Anterior cingulate cortex (tissue), 58 donors: ENCODE measurements around the gene NUP93.
A peak's percentile ranks its signal among the peaks of the same experiment; 100 is the strongest.

Source experiments
- DNase-seq, 58 donors: peaks; one replicate each; lab custom pipeline; 2025; lab: John Stamatoyannopoulos, UW

NUP93 gene

DNA sequence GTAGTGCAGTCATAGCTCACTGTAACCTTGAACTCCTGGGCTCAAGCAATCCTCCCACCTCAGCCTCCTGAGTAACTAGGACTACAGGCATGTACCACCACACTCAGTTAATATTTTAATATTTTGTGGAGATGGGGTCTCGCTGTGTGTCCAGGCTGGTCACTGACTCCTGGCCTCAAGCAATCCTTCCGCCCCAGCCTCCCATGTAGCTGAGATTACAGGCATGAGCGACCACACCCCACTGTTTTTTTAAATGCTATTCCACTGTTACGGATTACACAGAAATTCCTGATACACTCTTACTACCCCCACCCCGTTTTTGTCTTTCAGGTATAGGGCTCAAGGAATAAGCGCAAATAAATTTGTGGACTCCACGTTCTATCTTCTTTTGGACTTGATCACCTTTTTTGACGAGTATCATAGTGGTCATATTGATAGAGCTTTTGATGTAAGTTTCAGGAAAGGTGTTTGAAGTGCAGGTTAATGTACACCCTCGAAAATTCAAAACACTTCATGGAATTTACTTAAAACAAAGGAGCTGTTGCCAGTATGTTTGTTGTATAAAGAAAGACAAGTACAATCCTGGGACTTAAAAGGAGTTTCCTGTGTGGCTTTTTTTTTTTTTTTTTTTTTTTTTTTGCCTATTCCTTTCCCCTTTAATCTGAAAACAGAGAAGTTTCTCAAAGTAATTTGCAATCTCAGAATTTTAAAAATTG, 108.9 kb downstream of the NUP93 start:
- no peak for DNase-seq

DNA sequence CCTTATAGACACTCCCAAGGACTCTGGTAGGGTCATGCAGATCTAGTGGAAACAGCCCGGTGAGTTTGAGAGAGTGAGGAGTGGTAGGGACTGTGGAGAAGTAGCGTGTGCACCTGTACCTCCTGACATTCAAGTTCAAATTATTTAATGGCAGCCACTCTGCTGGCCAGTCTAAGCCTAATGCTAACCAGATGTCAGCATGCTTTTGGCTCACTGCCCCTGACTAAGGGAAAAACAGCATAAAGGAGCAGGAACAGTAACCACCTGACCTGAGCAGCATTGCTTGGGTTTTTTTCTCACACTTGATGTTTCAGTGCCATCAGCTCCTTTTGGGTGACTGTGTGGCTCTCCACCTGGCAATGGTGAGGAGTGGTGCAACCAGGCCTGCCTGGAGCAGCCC, 111.3 kb downstream of the NUP93 start:
- DNase-seq, result no peak

DNA sequence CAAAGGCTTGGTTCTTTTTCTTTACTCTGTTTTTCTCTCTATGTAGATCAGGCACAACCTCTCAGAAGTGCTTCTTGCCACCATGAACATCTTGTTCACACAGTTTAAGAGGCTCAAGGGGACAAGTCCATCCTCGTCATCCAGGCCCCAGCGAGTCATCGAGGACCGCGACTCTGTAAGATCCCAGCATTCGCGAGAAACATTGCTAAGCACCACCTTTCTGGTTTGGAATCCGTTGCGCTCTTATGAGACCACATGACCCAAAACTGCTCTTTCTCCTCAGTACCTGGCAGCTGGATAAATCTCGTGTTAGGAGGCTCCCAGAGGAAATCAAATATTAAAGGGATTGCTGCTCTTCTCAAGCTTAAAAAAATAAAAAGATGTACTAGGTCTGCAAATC, 111.7 kb downstream of the NUP93 start:
- no peak for DNase-seq

DNA sequence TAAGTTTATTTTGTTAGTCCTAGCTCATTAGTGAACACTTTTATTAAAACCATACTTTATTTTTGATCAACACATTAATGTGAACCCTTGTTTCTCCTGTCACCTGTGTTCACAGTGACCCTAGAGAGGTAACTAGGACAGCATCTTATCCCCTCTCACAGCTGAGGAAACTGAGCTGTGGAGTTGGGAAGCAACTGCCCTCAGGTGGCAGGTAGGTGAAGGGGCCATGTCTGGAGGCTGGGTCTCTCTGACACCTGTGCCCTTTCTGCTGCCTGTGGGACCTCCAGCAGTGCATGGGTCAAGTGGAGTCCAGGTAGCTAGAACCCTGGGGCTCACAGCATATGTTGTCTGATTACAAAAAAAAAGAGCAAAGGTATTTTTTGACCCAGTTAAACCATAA, 112.2 kb downstream of the NUP93 start:
- DNase-seq, result no peak

DNA sequence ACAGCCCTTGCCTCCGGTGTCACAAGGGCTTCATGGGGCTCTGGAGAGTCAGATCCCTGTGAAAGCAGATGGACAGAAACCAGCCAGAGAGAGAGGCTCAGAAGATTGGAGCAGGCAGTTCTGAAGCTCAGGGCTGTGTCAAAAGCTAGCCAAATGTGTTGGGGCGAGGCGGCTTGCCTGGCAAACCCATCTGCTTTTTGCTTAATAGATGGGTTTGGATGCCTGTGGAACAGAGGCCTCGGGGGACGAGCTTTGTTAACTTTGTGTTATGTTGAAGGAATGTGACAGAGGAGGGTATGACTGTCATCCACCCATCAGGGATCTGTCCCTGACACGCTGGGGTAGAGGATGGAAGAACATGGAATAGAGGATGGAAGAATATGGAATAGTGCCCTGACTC, 114.1 kb downstream of the NUP93 start:
- DNase-seq, result no peak

DNA sequence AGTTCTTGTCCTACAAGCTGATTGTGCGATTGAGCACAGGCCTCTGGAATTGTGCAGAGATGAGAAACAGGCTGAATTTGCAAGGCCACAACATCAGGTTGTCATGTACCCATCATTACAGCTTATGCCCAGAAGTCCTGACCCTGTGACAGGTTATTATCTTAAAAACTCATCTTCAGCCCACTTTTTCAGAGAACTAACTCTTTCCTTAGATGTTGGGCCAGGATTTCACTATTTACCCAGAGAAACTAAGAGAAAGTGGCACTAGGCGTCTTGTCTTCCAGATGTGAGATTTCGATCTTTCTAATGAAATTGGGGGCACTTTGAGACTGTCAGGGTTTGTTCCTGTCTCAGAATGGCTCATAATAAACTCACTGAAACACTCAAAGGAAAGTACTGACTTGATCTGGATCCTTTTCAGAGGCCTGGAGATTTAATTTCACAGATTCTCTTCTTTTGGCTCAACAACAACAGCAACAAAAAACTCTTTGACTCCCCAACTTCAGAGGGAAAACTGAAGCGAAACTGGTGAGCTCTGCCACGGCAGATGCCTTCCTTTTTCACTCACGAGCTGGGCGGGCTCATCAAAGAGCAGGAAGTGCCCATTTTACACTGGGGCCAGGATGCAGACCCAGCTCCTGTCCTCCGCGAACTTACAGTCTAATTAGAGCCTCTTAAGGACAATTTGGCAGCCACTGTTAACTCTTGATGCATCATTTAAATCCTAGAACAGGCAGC, 117.4 kb downstream of the NUP93 start:
- DNase-seq, result peak in 2 of 58 donors; percentile 19 to 22

DNA sequence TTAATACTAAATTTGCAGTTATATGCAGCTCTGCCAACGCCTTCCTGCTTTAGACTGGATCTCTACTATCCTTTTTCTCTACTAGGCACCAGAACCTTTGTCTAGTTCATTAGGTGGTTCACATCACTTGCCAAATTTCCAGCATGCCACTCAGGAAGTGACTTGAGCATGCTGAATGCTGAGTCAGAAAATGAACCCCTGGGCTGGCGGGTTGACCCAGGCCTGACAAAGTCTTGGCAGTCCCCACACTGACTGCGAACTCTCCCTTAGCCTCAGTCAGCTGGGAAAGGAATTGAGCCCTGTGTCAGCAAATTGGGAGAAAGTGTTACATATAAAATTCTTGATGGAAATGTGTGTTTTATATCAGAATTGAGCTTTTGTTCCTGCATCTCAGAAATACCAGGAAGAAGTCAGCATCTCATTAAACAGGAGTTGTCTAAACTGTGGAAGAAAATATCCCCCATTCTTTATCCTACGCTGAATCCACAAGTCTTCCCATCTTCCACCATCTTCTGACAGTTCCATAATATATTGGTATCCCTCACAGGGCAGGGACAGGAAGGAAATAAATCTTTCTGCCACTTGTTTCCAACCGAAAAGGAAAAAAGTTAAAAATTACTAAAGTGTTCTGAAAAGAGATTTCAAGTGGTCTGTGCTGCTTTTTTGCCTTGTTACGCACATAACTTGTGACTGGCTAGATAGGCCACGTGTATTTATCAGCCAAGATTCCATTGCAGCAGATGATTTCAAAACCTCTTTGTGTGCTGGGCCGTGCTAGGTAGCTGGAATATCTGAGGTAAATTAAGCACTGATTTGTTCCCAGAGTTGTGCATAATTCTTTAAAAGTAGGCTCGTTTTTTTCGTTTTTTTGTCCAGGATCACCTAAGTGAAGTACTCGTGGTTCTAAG, 118.4 kb downstream of the NUP93 start:
- peak in 6 of 58 donors; percentile 24 to 48 (median 30) for DNase-seq

DNA sequence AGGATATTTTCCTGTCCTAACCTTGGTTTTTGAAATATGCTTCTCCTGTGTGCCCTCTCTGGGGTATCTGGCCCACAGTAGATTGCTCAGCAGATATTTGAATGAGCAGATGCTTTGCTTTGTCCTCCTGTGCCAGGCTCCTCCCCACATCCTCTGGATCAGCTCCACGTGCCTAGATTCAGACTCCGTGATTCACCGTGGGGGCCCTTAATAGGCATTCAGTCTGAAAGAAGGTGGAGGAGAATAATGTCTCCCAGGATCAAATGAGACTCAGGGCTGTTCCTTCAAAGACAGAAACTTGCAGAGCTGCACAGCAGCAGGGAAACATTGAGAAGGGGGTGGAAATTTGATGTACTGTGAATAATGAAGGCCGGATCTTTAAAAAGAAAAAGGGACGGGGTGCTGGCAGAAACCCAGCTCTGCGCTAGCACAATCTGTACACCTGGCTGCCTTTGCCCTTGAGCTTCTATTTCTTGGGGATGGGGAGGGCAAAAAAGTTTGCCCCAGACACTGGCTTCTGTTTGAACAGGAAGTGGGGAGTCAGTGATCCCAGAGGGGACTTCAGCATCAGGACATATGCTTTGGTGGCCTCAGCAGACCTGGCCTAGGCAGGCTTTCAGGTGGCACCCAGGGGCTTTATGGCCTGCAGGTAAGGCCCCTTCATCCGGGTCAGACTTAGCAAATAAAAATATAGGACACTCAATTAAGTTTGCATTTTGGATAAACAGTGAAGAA, 119.2 kb downstream of the NUP93 start:
- DNase-seq, result peak in 2 of 58 donors; percentile 16 to 45

DNA sequence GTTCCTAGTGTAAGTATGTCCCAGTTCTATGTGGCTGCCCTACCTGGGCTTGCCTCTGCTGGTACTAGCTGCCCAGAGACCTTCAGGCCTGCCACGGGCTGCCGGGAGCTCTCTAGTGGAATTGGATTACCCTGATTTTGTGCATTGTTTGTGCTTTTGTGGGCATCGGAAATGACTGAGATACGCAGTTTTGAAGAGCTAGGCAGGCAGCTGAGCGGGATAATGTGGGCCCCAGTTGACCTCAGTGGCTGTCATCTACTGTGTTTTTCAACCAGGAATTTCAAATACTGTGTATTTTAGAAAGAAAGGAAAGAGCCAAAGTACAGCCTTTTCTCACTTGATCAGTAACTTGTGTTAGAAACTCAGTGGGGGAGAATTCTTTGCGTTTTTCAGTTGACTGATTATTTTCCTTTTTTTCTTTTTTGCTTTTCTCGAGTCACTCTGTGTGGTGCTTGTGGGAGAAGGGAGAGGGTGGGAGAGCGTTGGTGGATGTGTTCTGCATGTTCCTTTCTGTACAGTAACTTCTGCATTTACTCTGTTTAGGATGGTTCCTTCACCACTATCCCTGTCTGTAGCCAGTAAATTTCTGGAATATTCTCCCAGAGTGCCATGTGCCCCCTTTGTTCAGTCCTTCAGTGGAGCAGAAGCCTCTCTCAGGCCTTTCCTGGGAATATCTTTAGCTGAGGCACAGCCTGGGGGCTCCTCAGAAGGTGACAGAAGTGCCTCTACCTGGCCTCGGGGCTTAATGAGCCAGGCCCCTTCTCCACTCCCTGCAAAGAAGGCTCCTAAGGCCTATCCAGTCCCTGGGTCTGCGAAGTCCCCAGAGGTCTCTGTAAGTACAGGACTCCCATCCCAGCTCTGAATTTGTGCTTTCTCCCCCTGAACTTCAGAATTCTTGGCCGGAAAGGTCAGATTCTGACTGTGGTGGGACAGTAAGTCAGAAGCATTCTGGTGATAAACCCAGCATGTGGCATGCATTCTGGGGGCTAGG, 120.1 kb downstream of the NUP93 start:
- DNase-seq, result peak in 1 of 58 donors; percentile 23

DNA sequence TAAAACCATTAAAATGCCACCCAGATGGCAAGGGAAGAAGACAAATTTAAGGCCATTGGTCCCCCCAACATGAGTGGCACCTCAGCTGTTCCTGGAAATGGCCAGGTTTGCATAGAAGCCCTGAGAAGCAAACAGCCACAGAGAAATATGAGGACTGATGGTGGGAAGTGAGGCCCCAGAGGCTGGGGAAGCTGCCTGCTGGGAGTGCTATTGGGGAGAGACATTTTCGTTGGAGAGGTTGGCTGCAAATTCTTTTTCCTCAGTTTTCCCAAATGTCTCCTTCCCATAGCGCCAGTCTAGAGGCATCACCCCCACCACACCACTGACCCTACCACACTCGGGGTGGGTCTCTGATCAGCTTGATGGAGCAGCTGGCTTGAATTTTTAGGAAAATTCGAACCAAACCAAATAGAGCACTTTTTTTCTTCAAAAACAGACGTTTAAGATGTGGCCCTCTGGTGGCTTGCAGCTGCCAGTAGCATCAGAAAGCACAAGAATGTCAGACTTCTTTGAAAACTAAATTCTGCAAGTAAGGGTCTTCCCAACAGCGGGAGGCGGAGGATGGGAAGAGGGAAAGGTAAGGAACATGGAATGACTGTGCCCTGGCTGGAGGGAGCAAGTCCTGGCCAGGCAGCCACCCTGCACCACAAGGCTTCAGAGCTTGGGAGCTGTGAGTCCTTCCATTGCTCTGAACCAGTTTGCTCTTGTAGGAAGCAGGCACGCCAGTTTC, 121.9 kb downstream of the NUP93 start:
- DNase-seq, result peak in 1 of 58 donors; percentile 16

DNA sequence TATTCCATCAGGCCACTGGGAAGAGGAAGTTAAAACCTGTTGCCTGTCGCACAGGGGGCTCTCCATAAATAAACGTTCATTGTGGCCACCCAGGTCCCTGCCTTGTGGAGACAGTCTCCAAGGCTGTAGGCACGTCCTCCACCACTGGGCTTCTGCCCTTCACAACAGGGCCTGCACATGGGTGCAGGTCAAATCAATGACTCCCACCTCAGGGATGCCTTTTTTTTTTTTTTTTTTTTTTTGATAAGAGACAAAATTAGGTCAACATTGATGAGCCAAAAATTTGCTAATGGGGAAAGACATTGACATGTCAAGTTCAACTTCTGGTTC, 122.4 kb downstream of the NUP93 start:
- DNase-seq, result no peak

DNA sequence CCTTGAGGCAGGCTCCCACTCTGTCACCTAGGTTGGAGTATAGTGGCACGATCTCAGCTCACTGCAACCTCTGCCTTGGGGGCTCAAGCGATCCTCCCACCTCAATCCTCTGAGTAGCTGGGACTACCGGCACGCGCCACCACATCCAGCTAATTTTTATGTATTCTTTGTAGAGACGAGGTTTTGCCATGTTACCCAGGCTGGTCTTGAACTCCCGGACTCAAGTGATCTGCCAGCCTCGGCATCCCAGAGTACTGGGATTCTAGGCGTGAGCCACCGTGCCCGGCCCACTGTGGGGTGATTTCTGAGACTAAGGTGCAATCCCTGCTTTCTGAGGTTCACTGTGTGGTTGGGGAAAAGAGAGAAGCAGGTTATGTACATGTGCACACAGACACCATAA, 123.0 kb downstream of the NUP93 start:
- DNase-seq, result no peak

DNA sequence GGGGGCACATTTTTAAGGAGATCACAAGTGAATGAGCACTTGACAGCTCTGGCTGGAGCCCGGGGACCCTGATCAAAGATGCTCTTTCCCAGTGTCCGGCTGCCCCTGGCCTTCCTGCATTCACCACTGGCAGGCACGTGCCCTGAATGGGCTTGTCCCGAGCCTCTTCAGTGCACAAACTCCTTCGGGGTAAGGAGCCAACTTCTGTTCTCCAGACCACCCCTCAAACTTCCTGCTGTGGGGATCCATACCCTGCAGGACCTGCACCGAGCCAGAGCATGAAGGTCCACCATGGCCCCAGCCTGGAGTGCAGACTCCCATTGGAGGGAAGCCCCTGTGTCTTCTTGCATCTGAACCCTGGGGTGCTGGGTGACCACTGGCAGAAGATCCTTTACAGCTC, 125.3 kb downstream of the NUP93 start:
- no peak for DNase-seq

DNA sequence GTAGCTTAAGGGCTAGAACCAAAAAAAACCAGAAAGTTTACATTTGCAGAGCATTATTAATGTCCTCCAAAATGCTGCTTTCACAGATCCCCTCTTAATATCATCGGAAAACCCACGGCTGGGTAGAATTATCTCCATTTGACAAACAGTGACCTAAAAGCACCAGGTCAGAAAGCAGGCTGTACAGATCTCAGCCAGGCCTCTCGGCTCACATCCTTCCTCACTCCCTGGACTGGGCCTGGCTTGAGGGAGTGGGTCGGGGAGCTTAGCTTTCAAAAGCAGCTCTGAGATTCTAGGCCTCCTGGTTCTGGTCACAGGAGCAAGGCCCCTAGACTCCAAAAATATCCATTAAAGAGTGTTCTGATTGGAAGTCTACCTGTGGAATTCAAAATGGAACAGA, 126.0 kb downstream of the NUP93 start:
- no peak for DNase-seq

DNA sequence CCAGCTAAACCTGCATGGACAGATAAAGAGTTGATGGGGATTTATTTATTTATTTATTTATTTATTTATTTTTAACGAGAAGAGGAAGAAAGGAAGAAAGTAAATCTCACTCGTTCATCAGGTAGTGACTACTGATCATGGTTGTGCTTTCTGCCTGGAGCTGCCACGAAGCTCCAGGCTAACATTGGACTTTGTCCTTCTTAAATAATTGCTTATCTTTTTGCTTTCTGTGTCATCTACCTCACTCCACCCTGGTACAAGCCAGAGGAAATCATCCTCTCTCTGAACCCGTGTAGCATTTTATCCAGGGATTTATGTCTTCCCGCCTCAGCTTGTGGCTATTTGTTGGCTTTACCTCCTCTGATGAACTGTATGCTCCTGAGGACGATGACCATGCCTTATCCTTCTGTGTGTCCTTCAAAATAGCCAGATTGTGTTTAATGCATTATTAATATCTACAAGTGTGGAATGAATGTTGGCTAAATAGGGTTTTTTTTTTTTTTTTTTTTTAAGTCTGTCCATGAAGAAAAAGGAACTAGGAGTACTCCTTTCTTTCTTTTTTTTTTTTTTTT, 127.0 kb downstream of the NUP93 start:
- DNase-seq, result no peak

DNA sequence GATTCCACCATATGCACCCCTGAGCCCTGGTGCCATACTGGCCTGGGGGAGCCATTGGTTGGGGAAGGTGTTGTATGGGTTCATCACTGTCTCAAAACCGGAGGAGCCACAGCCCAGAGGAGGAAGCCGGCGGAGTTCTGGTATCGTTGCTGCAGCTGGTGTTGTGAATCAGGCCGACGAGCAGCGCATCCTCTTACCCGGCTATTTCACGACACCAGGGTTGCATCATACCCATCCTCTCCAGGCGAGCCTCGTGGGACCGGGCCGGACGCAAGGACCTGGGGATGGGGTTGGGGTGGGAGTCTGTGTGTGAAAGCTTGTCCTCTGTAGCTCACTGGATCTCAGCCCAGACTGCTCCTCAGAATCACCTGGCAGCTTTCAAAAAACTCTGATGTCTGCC, 128.4 kb downstream of the NUP93 start:
- DNase-seq, result no peak

DNA sequence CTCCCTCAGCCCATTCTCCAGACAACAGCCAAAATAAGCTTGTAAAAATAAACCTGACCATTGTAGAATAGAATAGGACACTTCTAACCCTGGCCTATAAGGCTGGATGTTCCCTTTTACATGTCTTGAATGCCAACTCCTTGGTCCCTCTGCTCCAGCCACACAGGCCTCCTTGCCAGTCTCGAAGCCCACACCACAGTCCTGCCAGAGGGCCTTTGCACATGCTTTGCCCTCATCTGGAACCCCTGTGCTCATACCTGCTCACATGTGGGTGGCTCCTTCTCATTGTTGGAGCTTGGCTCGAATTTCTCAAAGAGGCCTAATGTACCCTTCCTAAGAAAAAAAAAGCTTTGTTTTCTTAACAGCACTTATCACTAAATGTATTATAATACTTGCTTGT, 129.7 kb downstream of the NUP93 start:
- DNase-seq, result no peak
